OCI-LY3 (cell line): Measurements from ENCODE around the gene CHN2.

Source experiments
- H2AFZ ChIP-seq: fragments of 200-600, 300-600 bp; shearing (Covaris generic); 2 replicates; pipeline ENCODE4 v1.6.0; 2014; ENCODE audit warnings: antibody characterized with exemption, low read depth, low read length
- H3K27ac ChIP-seq: fragments of 200-600, 300-600 bp; sonication (generic); 2 replicates; pipeline ENCODE4 v1.5.1; 2014; ENCODE audit warnings: mild to moderate bottlenecking, low read length, moderate library complexity, mixed read lengths
- H3K27me3 ChIP-seq: fragments of 200-600, 300-600 bp; sonication (generic); 2 replicates; pipeline ENCODE4 v1.6.1; 2014; ENCODE audit warnings: low read depth, low read length, mixed read lengths
- H3K36me3 ChIP-seq: fragments of 200-600, 300-600 bp; sonication (generic); replicated peaks from 2 replicates; pipeline ENCODE3; 2014; ENCODE audit warnings: low read depth, low read length, mixed read lengths
- H3K4me1 ChIP-seq: fragments of 300-600, 200-600 bp; sonication (generic); 2 replicates; pipeline ENCODE4 v1.6.1; 2014; ENCODE audit warnings: low read length, mixed read lengths
- H3K4me2 ChIP-seq: fragments of 200-600, 300-600 bp; sonication (generic); 2 replicates; pipeline ENCODE4 v1.6.1; 2014; ENCODE audit warnings: low read length, mixed read lengths
- H3K4me3 ChIP-seq: fragments of 300-600, 200-600 bp; sonication (generic); 2 replicates; pipeline ENCODE4 v1.5.1; 2014; ENCODE audit warnings: antibody characterized with exemption, mild to moderate bottlenecking, low read length, moderate library complexity
- H3K79me2 ChIP-seq: fragments of 300-600, 200-600 bp; shearing (Covaris generic); 2 replicates; pipeline ENCODE4 v1.6.1; 2014; ENCODE audit warnings: mild to moderate bottlenecking, low read length, mixed read lengths
- H3K9ac ChIP-seq: fragments of 300-600, 200-600 bp; shearing (Covaris generic); 2 replicates; pipeline ENCODE4 v1.6.0; 2014; ENCODE audit warnings: mild to moderate bottlenecking, low read length, moderate library complexity
- H3K9me3 ChIP-seq: fragments of 200-600, 300-600 bp; shearing (Covaris generic); 2 replicates; pipeline ENCODE4 v1.6.1; 2014; ENCODE audit warnings: low read length, mixed read lengths; ENCODE audit not compliant: insufficient read depth
- H4K20me1 ChIP-seq: fragments of 200-600, 300-600 bp; sonication (generic); 2 replicates; pipeline ENCODE4 v1.6.1; 2016; ENCODE audit warnings: low read length, mixed read lengths; ENCODE audit not compliant: insufficient read depth
- CTCF ChIP-seq: fragments of 200-600, 300-600 bp; sonication (generic); IDR thresholded peaks from 2 replicates; pipeline ENCODE4 v1.5.1; 2014; ENCODE audit warnings: antibody characterized with exemption, low read length, low read depth
- EZH2phosphoT487 ChIP-seq: fragments of 200-600 bp; shearing (Covaris generic); IDR thresholded peaks from 2 replicates; pipeline ENCODE4 v1.6.1; 2018; ENCODE audit warnings: antibody characterized with exemption, mixed run types, low read depth

The CHN2 gene

GRCh38 chr7:29331163-29331562, 136.6 kb downstream of the CHN2 start:
- H3K4me2 ChIP-seq: no peak overlapping the region

GRCh38 chr7:29332042-29332811, 137.7 kb downstream of the CHN2 start:
- no peaks in the 10 kb centered on the region for H4K20me1 ChIP-seq
- H3K36me3 ChIP-seq: no peaks in the 10 kb centered on the region
- peaks cover 12% of the 10 kb centered on the region for H3K4me1 ChIP-seq
- no peaks in the 10 kb centered on the region for H3K79me2 ChIP-seq
- peaks cover 12% of the 10 kb centered on the region; the same call in 1 of the 2 replicates for H3K27me3 ChIP-seq
- no peaks in the 10 kb centered on the region for H3K9me3 ChIP-seq
- H3K9ac ChIP-seq: no peak overlapping the region
- no peak overlapping the region for H3K4me3 ChIP-seq
- H3K27ac ChIP-seq: no peak overlapping the region
- TF ChIP-seq CTCF (no peak), EZH2phosphoT487 (no peak)
- no peak overlapping the region for H2AFZ ChIP-seq
- H3K4me2 ChIP-seq: no peak overlapping the region

More at GRCh38 chr7:29331163-29331562, 136.6 kb downstream of the CHN2 start:
- Histone ChIP-seq H4K20me1 (no peaks in the 10 kb centered on the region), H3K4me1 (peaks cover 12% of the 10 kb centered on the region), H2AFZ (no peak overlapping the region), H3K9ac (no peak overlapping the region), H3K79me2 (no peaks in the 10 kb centered on the region), H3K27ac (no peak overlapping the region), H3K9me3 (no peaks in the 10 kb centered on the region), H3K4me3 (no peak overlapping the region), H3K27me3 (peaks cover 14% of the 10 kb centered on the region; the same call in 1 of the 2 replicates), H3K36me3 (no peaks in the 10 kb centered on the region)
- no peak for TF ChIP-seq CTCF
- no peak for TF ChIP-seq EZH2phosphoT487

- H3K4me2 ChIP-seq: no peak overlapping the region
Measured at GRCh38 chr7:29332875-29333855, 138.6 kb downstream of the CHN2 start.

More at GRCh38 chr7:29332875-29333855, 138.6 kb downstream of the CHN2 start:
- no peaks in the 10 kb centered on the region for H3K36me3 ChIP-seq
- no peak overlapping the region for H3K27ac ChIP-seq
- H3K27me3 ChIP-seq: peaks cover 9% of the 10 kb centered on the region; the same call in 1 of the 2 replicates
- no peaks in the 10 kb centered on the region for H3K79me2 ChIP-seq
- TF ChIP-seq CTCF (no peak), EZH2phosphoT487 (no peak)
- no peak overlapping the region for H3K4me3 ChIP-seq
- no peaks in the 10 kb centered on the region for H4K20me1 ChIP-seq
- no peaks in the 10 kb centered on the region for H3K9me3 ChIP-seq
- peaks cover 12% of the 10 kb centered on the region for H3K4me1 ChIP-seq
- H2AFZ ChIP-seq: no peak overlapping the region
- H3K9ac ChIP-seq: no peak overlapping the region
